ENCODE results near the gene SNRK. TPM values are rescaled to one million over a fixed set of nuclear protein-coding genes. Genes with fewer than 3 reads are reported as not detected.

SNRK gene
- total RNA-seq, 6 experiments from 2014 or later: 14.0 to 26.2 (median 15.3) TPM

- no peaks in the 10 kb centered on the region for H3K9me3 ChIP-seq
- no peak overlapping the region for H3K4me3 ChIP-seq
- intact Hi-C loops (cut with DNase I): no loop called here
- no peaks in the 10 kb centered on the region for H3K4me1 ChIP-seq
- no peak for TF ChIP-seq CTCF (IDR thresholded peaks at IDR 0.05)
- no peak for TF ChIP-seq POLR2A (IDR thresholded peaks at IDR 0.05)
- peaks cover 7 to 42% (median 27%) of the 10 kb centered on the region in 4 donors for H3K36me3 ChIP-seq
- 95% methylated on average over 10 of the region's 20 CpGs for WGBS (ENCODE audit: insufficient coverage, low coverage, low lambda C conversion rate, missing lambda C conversion rate)
- no peaks in the 10 kb centered on the region for H3K27me3 ChIP-seq
- ATAC-seq (peak in 3 of 4 donors; percentile 8 to 28 (median 24)), DNase-seq (no peak)
- H3K27ac ChIP-seq: no peak overlapping the region
Observed at GRCh38 chr3:43347774-43348173, 61.4 kb downstream of the SNRK start.

GRCh38 chr3:43348350-43348749 lies 62.0 kb downstream of the SNRK start:
- WGBS (ENCODE audit: insufficient coverage, low coverage, low lambda C conversion rate, missing lambda C conversion rate): 96% methylated on average over 7 of the region's 11 CpGs
- ATAC-seq: no peak
- Histone ChIP-seq H3K4me3 (no peak overlapping the region), H3K4me1 (peaks cover 0 to 3% (median 0%) of the 10 kb centered on the region in 4 donors), H3K27ac (no peak overlapping the region), H3K9me3 (no peaks in the 10 kb centered on the region), H3K36me3 (peaks cover 7 to 40% (median 25%) of the 10 kb centered on the region in 4 donors), H3K27me3 (no peaks in the 10 kb centered on the region)
- DNase-seq: no peak
- intact Hi-C loops (cut with DNase I): no loop called here
- TF ChIP-seq POLR2A (IDR thresholded peaks at IDR 0.05) (no peak), CTCF (IDR thresholded peaks at IDR 0.05) (no peak)

GRCh38 chr3:43348852-43349574 lies 62.7 kb downstream of the SNRK start:
- Histone ChIP-seq H3K36me3 (peaks cover 7 to 34% (median 20%) of the 10 kb centered on the region in 4 donors), H3K9me3 (no peaks in the 10 kb centered on the region), H3K4me3 (no peak overlapping the region), H3K4me1 (peaks cover 0 to 8% (median 0%) of the 10 kb centered on the region in 4 donors), H3K27me3 (no peaks in the 10 kb centered on the region), H3K27ac (no peak overlapping the region)
- no peak for TF ChIP-seq POLR2A (IDR thresholded peaks at IDR 0.05)
- intact Hi-C loops (cut with DNase I): no loop called here
- WGBS (ENCODE audit: insufficient coverage, low coverage, low lambda C conversion rate, missing lambda C conversion rate): 61% methylated on average over 4 of the region's 4 CpGs
- ATAC-seq (no peak), DNase-seq (no peak)

GRCh38 chr3:43349716-43350115 lies 63.4 kb downstream of the SNRK start:
- no peaks in the 10 kb centered on the region for H3K9me3 ChIP-seq
- no peak overlapping the region for H3K27ac ChIP-seq
- peaks cover 0 to 15% (median 5%) of the 10 kb centered on the region in 4 donors for H3K4me1 ChIP-seq
- WGBS (ENCODE audit: insufficient coverage, low coverage, low lambda C conversion rate, missing lambda C conversion rate): no CpG with 5 or more reads among the region's 3 CpGs
- no peak for DNase-seq
- no peaks in the 10 kb centered on the region for H3K27me3 ChIP-seq
- TF ChIP-seq CTCF (IDR thresholded peaks at IDR 0.05) (no peak), POLR2A (IDR thresholded peaks at IDR 0.05) (no peak)
- ATAC-seq: no peak
- intact Hi-C loops (cut with DNase I): no loop called here
- H3K4me3 ChIP-seq: no peak overlapping the region
- H3K36me3 ChIP-seq: peaks cover 7 to 30% (median 19%) of the 10 kb centered on the region in 4 donors

- Histone ChIP-seq H3K4me1 (peaks cover 0 to 18% (median 5%) of the 10 kb centered on the region in 4 donors), H3K27ac (peak overlapping the region in 1 of 3 donors; percentile 49), H3K9me3 (no peaks in the 10 kb centered on the region), H3K27me3 (no peaks in the 10 kb centered on the region), H3K4me3 (no peak overlapping the region), H3K36me3 (peaks cover 0 to 12% (median 3%) of the 10 kb centered on the region in 4 donors)
- WGBS (ENCODE audit: insufficient coverage, low coverage, low lambda C conversion rate, missing lambda C conversion rate): 100% methylated on average over 1 of the region's 1 CpG
- DNase-seq (no peak), ATAC-seq (no peak)
- TF ChIP-seq POLR2A (IDR thresholded peaks at IDR 0.05): no peak
- no peak for TF ChIP-seq CTCF (IDR thresholded peaks at IDR 0.05)
- intact Hi-C loops (cut with DNase I): no loop called here
Observed at GRCh38 chr3:43353393-43353792, 67.1 kb downstream of the SNRK start.
